Measurements from ENCODE around the gene TUBA4B. TPM values are rescaled to one million over a fixed set of nuclear protein-coding genes. Genes with fewer than 3 reads are reported as not detected.

TUBA4B gene
- total RNA-seq, 6 donors from 2014 or later = 0.26 to 8.9 (median 3.1) TPM

GRCh38 chr2:219302412-219302968 lies 49.4 kb downstream of the TUBA4B start:
- WGBS, 2 donors = 41 to 71% methylated on average over 10 to 11 of the region's 11 CpGs

DNA sequence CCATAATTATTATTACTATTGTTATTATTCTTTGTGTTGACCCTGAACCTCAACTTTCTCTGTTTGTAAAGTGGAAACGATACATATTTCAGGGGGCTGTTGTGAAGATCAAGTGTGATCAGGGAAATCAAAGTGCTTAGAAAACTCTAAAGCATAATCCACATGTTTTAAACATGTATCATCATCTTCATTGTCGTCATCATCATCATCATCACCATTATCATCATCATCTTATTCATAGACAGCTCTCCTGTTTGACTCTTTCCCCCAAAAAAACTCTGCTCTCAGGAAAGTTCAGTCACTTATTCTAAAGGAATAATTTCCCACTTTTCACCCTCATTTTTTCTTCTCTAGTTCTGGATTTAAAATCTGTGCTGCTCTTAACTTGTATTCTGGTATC lies 51.2 kb downstream of the TUBA4B start:
- peaks cover 0 to 11% (median 0%) of the 10 kb centered on the region in 4 donors for H3K4me1 ChIP-seq
- no peak for DNase-seq
- no peak for ATAC-seq (ENCODE audit: low FRiP score in 2 of 2)
- no peak overlapping the region for H3K4me3 ChIP-seq
- H3K27me3 ChIP-seq = peaks cover 0 to 14% (median 7%) of the 10 kb centered on the region in 4 donors
- no peaks in the 10 kb centered on the region for H3K9me3 ChIP-seq
- H3K27ac ChIP-seq = no peak overlapping the region
- TF ChIP-seq, protein P1, sequence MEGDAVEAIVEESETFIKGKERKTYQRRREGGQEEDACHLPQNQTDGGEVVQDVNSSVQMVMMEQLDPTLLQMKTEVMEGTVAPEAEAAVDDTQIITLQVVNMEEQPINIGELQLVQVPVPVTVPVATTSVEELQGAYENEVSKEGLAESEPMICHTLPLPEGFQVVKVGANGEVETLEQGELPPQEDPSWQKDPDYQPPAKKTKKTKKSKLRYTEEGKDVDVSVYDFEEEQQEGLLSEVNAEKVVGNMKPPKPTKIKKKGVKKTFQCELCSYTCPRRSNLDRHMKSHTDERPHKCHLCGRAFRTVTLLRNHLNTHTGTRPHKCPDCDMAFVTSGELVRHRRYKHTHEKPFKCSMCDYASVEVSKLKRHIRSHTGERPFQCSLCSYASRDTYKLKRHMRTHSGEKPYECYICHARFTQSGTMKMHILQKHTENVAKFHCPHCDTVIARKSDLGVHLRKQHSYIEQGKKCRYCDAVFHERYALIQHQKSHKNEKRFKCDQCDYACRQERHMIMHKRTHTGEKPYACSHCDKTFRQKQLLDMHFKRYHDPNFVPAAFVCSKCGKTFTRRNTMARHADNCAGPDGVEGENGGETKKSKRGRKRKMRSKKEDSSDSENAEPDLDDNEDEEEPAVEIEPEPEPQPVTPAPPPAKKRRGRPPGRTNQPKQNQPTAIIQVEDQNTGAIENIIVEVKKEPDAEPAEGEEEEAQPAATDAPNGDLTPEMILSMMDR (IDR thresholded peaks at IDR 0.05) = no peak
- TF ChIP-seq POLR2AphosphoS5 (IDR thresholded peaks at IDR 0.05) (no peak), POLR2A (IDR thresholded peaks at IDR 0.05) (no peak), EP300 (IDR thresholded peaks at IDR 0.05) (no peak)
- WGBS, 2 donors = 48 to 70% methylated on average over 2 of the region's 2 CpGs
- H3K36me3 ChIP-seq = no peaks in the 10 kb centered on the region

More at GRCh38 chr2:219302412-219302968, 49.4 kb downstream of the TUBA4B start:
- TF ChIP-seq POLR2AphosphoS5 (IDR thresholded peaks at IDR 0.05) (no peak), POLR2A (IDR thresholded peaks at IDR 0.05) (no peak), EP300 (IDR thresholded peaks at IDR 0.05) (no peak)
- TF ChIP-seq, protein P1 (IDR thresholded peaks at IDR 0.05) = no peak
- H3K36me3 ChIP-seq = no peaks in the 10 kb centered on the region
- H3K4me3 ChIP-seq = no peak overlapping the region
- DNase-seq (no peak), ATAC-seq (ENCODE audit: low FRiP score in 2 of 2) (no peak)
- H3K27me3 ChIP-seq = peaks cover 0 to 4% (median 0%) of the 10 kb centered on the region in 4 donors
- H3K9me3 ChIP-seq = no peaks in the 10 kb centered on the region
- peaks cover 0 to 5% (median 0%) of the 10 kb centered on the region in 4 donors for H3K4me1 ChIP-seq
- no peak overlapping the region for H3K27ac ChIP-seq

- peaks cover 0 to 18% (median 9%) of the 10 kb centered on the region in 4 donors for H3K27me3 ChIP-seq
- H3K9me3 ChIP-seq = no peaks in the 10 kb centered on the region
- no peak overlapping the region for H3K4me3 ChIP-seq
- H3K4me1 ChIP-seq = peaks cover 0 to 13% (median 0%) of the 10 kb centered on the region in 4 donors
- no peaks in the 10 kb centered on the region for H3K36me3 ChIP-seq
- TF ChIP-seq POLR2AphosphoS5 (IDR thresholded peaks at IDR 0.05) = no peak
- TF ChIP-seq, protein P1 (IDR thresholded peaks at IDR 0.05) = no peak
- no peak for DNase-seq
- H3K27ac ChIP-seq = no peak overlapping the region
- no peak for ATAC-seq (ENCODE audit: low FRiP score in 2 of 2)
- WGBS, 2 donors = 76 to 77% methylated on average over 1 of the region's 1 CpG
Observed at GRCh38 chr2:219306047-219306446, 53.0 kb downstream of the TUBA4B start.

DNA sequence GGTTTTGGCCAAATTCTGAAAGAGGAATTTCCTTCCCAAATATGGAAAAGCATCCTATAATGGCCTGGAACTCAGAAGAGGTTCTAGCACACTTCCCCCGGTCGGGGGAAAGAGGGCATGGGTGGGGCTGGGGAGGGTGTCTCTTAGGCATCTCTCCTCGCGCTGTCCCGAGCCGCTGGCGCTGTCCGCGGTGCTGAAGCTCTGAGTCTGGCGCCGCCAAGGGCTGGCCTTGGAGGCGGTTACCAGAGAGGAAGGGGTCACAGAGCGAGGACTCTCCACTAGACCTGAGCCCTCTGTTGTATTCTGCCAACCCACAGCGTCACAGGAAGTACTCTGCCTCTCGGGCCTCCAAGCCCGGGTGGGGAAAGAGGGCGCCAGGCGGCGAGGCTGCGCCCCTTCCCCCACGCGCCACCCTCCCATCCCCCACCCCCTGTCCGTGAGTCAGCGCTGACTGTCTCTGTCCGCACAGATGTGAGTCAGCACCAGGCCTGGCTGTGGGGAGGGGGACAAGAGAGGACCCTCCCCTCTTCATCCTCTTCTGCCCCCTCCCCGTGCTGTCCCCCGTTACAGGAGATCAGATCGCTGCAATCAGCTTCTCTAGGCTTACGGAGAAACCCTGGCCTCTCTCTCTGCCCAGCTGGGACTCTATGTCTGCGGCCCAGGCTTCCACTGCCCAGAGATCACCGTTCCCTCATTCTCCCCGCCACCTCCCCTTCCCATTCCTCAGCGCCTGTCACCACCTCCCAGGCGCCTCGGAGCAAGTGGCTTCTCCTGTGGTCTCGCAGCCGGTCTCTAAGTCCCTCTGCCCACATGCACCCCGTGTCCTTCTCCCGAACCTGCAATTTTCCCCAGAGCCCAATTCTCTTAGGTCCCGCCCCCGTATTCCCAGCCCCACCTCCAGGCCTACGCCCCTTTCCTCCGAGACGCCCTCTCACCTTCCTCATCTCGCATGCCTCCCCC lies 55.4 kb downstream of the TUBA4B start:
- WGBS, 2 donors = 3 to 7% methylated on average over 23 to 41 of the region's 45 CpGs

More for the DNA sequence above, 55.4 kb downstream of the TUBA4B start:
- Histone ChIP-seq H3K36me3 (no peaks in the 10 kb centered on the region), H3K9me3 (no peaks in the 10 kb centered on the region), H3K27me3 (peaks cover 0 to 17% (median 7%) of the 10 kb centered on the region in 4 donors), H3K27ac (no peak overlapping the region), H3K4me3 (no peak overlapping the region), H3K4me1 (peaks cover 0 to 13% (median 0%) of the 10 kb centered on the region in 4 donors)
- TF ChIP-seq POLR2AphosphoS5 (IDR thresholded peaks at IDR 0.05) (no peak), EP300 (IDR thresholded peaks at IDR 0.05) (no peak), POLR2A (IDR thresholded peaks at IDR 0.05) (no peak)
- TF ChIP-seq, protein P1 (IDR thresholded peaks at IDR 0.05) = no peak
- DNase-seq (peak in 1 of 2 donors; percentile 93), ATAC-seq (ENCODE audit: low FRiP score in 2 of 2) (peak; percentile 74 to 86)

All from upper lobe of left lung (tissue), 6 donors.